ENCODE results near the gene NR0B2. TPM values are rescaled to one million over a fixed set of nuclear protein-coding genes. Genes with fewer than 3 reads are reported as not detected.

NR0B2 gene
- total and polyA plus RNA-seq, 12 donors: 2.7 to 14.7 (median 6.1) TPM

DNA sequence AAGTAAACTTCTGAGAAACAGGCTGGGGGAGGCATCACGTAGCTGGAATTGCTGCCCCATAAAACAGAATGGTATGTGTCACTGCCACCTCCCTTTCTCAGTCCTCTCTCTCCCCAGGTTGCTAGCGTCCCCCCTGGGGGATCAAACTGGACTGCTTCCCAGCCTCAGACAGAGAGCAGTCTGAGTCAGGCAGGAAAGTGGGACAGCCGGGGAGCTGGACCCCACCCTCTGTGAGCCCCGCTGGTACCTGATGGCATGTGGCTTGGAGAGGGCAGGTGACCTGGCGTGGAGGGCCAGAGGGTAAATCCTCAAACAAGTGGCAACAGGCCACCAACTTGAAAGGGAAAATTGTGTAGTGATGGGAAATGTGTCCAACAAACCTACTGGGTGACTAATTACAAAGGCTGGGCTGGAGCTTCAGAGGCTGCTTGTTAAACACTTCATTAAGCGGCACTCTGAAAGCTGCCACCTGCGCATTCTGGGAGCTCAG, 51.8 kb downstream of the NR0B2 start:
- TF ChIP-seq, protein P1, sequence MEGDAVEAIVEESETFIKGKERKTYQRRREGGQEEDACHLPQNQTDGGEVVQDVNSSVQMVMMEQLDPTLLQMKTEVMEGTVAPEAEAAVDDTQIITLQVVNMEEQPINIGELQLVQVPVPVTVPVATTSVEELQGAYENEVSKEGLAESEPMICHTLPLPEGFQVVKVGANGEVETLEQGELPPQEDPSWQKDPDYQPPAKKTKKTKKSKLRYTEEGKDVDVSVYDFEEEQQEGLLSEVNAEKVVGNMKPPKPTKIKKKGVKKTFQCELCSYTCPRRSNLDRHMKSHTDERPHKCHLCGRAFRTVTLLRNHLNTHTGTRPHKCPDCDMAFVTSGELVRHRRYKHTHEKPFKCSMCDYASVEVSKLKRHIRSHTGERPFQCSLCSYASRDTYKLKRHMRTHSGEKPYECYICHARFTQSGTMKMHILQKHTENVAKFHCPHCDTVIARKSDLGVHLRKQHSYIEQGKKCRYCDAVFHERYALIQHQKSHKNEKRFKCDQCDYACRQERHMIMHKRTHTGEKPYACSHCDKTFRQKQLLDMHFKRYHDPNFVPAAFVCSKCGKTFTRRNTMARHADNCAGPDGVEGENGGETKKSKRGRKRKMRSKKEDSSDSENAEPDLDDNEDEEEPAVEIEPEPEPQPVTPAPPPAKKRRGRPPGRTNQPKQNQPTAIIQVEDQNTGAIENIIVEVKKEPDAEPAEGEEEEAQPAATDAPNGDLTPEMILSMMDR (IDR thresholded peaks at IDR 0.05): no peak
- ATAC-seq (no peak), DNase-seq (no peak)
- Histone ChIP-seq H3K27me3 (no peaks in the 10 kb centered on the region), H3K27ac (no peak overlapping the region), H3K36me3 (peaks cover 0 to 15% (median 0%) of the 10 kb centered on the region in 9 donors), H3K4me3 (no peak overlapping the region), H3K9me3 (no peaks in the 10 kb centered on the region), H3K4me1 (peaks cover 0 to 22% (median 15%) of the 10 kb centered on the region in 9 donors)
- intact Hi-C loops (cut with DNase I): no loop called here
- 82 to 87% methylated on average over 7 of the region's 7 CpGs for WGBS, 2 donors

Other genes with a start within 250 kb of the NR0B2 start
- 10 to 100 TPM; 33.6 to 62.5 (median 45.7) TPM for gene ARID1A, start 218.0 kb downstream of the NR0B2 start, total RNA-seq
- 10 to 100 TPM; 14.5 to 16.8 TPM for gene ARID1A, start 218.0 kb downstream of the NR0B2 start, polyA plus RNA-seq
- 1 to 10 TPM; 2.7 to 7.5 (median 4.6) TPM for gene PIGV, start 126.0 kb downstream of the NR0B2 start, total RNA-seq
- 1 to 10 TPM; 2.9 to 3.4 TPM for gene PIGV, start 126.0 kb downstream of the NR0B2 start, polyA plus RNA-seq
- 10 to 100 TPM in 8 of 10 donors, 1 to 10 TPM in 2; 7.4 to 19.1 (median 11.8) TPM for gene ZDHHC18, start 87.3 kb downstream of the NR0B2 start, total RNA-seq
- 10 to 100 TPM in 1 of 2 donors, 1 to 10 TPM in 1; 9.9 to 12.8 TPM for gene ZDHHC18, start 87.3 kb downstream of the NR0B2 start, polyA plus RNA-seq
- gene SFN, start 50.8 kb downstream of the NR0B2 start, total RNA-seq: under 1 TPM in 1 of 10 donors, not detected in 9; 0.19 TPM
- under 1 TPM in 1 of 2 donors, not detected in 1; 0.42 TPM for gene SFN, start 50.8 kb downstream of the NR0B2 start, polyA plus RNA-seq
- gene GPN2, start 23.7 kb downstream of the NR0B2 start, total RNA-seq: 10 to 100 TPM; 12.4 to 31.3 (median 20.4) TPM
- gene GPN2, start 23.7 kb downstream of the NR0B2 start, polyA plus RNA-seq: 10 to 100 TPM; 13.7 to 21.1 TPM
- gene GPATCH3, start 13.5 kb downstream of the NR0B2 start, total RNA-seq: 10 to 100 TPM in 1 of 10 donors, 1 to 10 TPM in 9; 6.5 to 10.0 (median 8.6) TPM
- 10 to 100 TPM in 1 of 2 donors, 1 to 10 TPM in 1; 8.0 to 19.5 TPM for gene GPATCH3, start 13.5 kb downstream of the NR0B2 start, polyA plus RNA-seq
- gene NUDC, start 7.8 kb upstream of the NR0B2 start, total RNA-seq: 10 to 100 TPM; 48.9 to 84.0 (median 61.4) TPM
- gene NUDC, start 7.8 kb upstream of the NR0B2 start, polyA plus RNA-seq: 10 to 100 TPM; 62.8 to 95.9 TPM
- gene KDF1, start 46.5 kb upstream of the NR0B2 start, total RNA-seq: under 1 TPM in 4 of 10 donors, not detected in 6; 0.21 to 0.26 (median 0.24) TPM
- gene KDF1, start 46.5 kb upstream of the NR0B2 start, polyA plus RNA-seq: under 1 TPM in 1 of 2 donors, not detected in 1; 0.15 TPM
- 10 to 100 TPM; 11.9 to 32.5 (median 22.3) TPM for gene TRNP1, start 79.7 kb upstream of the NR0B2 start, total RNA-seq
- 10 to 100 TPM; 17.7 to 48.6 TPM for gene TRNP1, start 79.7 kb upstream of the NR0B2 start, polyA plus RNA-seq
- gene TENT5B, start 98.9 kb upstream of the NR0B2 start, total RNA-seq: 10 to 100 TPM; 10.9 to 49.3 (median 23.9) TPM
- gene TENT5B, start 98.9 kb upstream of the NR0B2 start, polyA plus RNA-seq: 10 to 100 TPM; 17.7 to 64.7 TPM
- 10 to 100 TPM in 9 of 10 donors, 1 to 10 TPM in 1; 9.4 to 34.4 (median 22.1) TPM for gene SLC9A1, start 241.2 kb upstream of the NR0B2 start, total RNA-seq
- 10 to 100 TPM; 11.3 TPM for gene SLC9A1, start 241.2 kb upstream of the NR0B2 start, polyA plus RNA-seq